Mesenteric fat pad (tissue), 1 donor: ENCODE data around the gene RFX3. TPM values are rescaled to one million over a fixed set of nuclear protein-coding genes. Genes with fewer than 3 reads are reported as not detected.

ENCODE experiments used
- DNase-seq: peaks from one replicate; pipeline ENCODE4 v3.0.0-alpha.2; 2020; ENCODE audit warnings: low spot score
- total RNA-seq: library from RNA; stranded (reverse); fragmentation: NEBNext Ultra II Directional; extraction: Animal tissue kit (Norgen Biotek cat#: 25700); gene quantifications from one replicate; pipeline ENCODE4 v1.2.1, GENCODE V29; 2021
- donor health status: DM: yes; HTN: yes; CAD: no.

RFX3 gene
- total RNA-seq, 1 donor from 2014 or later = 10.8 TPM

- DNase-seq = no peak
Observed at GRCh38 chr9:3514786-3515185, 11.0 kb downstream of the RFX3 start.

DNA sequence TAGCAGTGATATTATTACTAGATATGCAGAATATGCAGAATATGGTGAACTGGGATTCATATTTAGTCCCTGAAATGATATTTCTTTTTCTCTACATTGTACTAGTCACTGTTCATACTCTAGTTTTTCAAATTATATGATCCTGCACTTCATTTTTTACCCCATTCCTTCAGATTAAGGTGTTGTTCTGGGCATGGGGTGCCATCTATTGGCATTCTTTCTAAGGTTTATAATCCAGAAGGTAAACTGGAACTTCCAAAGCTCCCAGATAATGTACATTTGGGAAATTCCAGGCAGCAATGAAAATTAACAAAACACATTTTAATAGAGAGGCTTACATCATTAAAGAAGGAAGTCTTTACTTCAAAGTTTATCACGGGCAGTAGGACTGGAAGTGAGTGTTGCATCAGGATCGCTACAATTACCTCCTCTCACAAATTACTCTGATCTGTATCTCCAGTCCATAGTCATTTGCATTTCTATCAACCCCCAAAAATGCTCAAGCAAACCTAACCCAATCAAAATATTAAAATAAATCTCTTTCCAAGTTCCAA lies 12.5 kb downstream of the RFX3 start:
- DNase-seq = no peak

DNA sequence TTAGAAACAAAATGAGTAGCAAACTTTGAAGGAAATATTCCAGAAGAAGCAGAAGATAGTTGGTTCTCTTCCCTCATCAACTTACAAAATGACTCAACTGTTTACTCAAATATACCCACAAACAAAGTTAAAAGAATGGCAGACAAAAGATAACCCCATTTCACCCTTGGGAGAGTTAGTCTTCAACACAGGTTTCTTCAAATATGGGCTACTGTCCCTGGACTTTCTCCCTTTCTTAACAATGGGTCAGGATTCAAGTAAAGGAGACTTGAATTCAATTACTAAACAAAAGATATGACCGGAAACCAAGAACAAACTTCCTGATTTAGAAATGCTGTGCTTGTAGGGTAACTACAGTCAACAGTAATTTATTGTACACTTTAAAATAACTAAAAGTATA lies 14.2 kb downstream of the RFX3 start:
- no peak for DNase-seq

DNA sequence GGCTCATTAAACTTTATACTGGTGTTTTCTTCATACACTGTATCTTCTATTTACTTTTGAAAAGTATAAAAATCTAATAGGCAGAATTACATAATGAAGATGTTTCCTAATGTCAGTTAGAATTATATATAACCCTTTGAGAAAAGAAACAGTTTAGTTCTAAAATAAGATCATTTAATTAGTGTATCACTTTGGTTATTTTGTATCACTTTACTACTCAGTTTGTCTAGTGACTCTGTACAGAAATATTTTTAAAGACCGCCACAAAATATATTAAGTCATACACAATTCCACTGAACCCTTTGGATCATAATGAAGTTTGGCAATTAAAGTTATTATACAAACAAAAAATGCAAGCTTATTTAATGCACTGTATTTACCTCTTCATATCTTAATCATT lies 15.0 kb downstream of the RFX3 start:
- DNase-seq = no peak

DNA sequence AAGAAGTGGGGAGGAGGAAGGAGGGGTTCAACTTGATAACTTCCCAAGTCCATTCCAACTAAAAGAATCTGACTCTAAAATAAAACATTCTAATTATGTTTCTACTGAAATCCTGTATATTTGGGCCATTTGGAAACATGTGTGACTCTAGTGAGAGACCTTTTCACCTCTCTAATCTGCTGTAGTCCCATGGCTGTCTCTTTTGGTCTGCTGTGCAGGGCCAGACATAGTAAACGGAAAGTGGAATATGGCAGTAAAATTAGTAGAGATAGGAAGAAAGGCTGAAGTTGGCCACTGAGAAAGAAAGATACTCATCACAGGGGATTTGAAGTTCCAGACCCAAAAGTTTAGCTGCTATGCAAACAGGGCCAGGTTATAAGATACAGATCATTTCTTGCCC lies 15.9 kb downstream of the RFX3 start:
- no peak for DNase-seq

DNA sequence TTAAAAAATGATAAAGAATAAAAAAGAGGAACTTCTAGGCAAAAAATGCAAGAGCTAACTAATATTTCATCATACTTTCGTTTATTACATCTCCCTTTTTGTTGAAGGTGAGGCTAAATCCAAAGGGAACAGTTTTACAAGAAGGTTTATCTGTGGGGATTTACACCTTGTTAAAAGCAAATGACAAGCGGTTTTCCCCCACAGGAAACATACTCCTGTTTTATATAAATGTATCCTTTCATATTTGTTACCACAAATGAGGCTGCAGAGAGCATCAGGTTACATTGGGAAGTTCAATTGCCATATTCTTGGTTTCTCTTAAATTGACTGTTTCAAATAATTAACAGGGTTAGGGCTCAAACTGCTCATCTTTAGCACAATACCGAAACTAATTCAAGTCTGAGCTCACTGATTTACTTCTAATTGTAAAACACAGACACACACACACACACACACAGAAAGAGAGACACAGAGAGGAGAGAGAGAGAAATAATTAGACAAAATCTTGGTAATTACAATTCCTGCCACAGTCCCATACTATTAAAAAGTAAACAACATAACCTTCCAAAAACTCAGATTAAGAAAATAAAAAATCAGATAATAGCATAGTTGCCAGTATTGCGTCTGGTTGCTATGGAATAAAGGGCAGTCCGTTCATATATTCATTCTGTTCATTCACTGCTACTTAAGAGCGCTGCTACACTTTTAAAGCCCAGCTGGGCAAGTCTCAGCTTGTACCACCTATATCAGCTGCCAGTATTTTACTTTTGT lies 17.1 kb downstream of the RFX3 start:
- DNase-seq = no peak

DNA sequence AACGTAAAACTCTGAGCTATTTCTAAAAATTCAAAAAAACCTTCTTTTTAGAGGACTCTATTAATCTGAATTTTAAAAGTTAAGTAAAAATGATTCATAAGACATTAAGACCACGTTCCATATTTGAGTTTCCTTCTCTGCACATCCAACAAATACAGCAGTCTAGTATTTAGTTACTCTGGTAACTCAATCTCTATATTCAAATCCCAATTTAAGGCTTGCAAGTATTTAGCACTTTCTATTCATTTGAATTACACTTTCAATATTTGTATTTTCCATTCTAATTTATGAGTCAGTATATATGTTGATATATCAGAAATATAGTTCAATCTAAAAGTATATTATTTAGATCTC lies 17.7 kb downstream of the RFX3 start:
- no peak for DNase-seq

- no peak for DNase-seq
Observed at GRCh38 chr9:3507395-3508077, 18.3 kb downstream of the RFX3 start.

- DNase-seq = no peak
Observed at GRCh38 chr9:3506164-3506563, 19.6 kb downstream of the RFX3 start.

GRCh38 chr9:3502560-3503398 lies 23.0 kb downstream of the RFX3 start:
- no peak for DNase-seq

- no peak for DNase-seq
Observed at GRCh38 chr9:3500044-3500443, 25.8 kb downstream of the RFX3 start.

- no peak for DNase-seq
Observed at GRCh38 chr9:3498691-3499090, 27.1 kb downstream of the RFX3 start.

- DNase-seq = no peak
Observed at GRCh38 chr9:3497857-3498256, 27.9 kb downstream of the RFX3 start.

- no peak for DNase-seq
Observed at GRCh38 chr9:3497401-3497800, 28.4 kb downstream of the RFX3 start.

DNA sequence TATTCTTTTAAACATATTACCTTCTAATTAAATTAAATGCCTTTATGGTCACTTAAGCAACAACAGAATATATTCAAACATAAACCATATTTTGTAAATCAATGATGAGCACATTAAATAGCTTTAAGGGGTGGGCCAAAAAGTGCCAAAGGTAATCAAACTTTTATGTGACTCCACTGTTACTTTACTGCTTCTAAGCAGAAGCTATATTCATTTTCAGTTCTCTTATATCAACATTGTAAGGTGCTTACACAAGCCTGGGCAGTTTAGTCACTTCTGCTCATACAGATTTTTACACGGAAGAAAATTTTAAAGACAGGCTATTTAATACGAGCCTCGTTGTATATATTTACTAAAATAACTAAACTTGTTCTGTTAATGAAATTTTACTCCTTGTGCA lies 29.9 kb downstream of the RFX3 start:
- DNase-seq = no peak

GRCh38 chr9:3492214-3492613 lies 33.6 kb downstream of the RFX3 start:
- DNase-seq = no peak

DNA sequence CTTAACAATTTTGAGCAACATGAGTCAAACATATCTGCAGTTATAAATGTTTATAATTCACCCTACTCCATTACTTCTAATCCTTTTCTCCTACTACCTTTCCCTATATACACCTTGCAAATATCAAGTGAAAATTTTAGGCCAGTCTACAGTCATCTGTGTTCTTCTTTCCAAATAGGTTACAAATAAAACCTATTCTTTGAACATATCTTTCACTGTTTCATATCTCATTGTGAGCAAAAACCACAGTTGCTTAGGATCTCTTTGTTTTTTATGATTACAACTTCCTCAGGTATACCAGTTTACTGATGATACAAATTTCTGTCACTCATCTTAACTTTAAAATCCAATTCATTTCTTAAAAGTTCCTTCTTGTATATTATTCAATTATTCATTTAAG lies 34.4 kb downstream of the RFX3 start:
- DNase-seq = no peak

- DNase-seq = no peak
Observed at GRCh38 chr9:3490957-3491356, 34.8 kb downstream of the RFX3 start.

DNA sequence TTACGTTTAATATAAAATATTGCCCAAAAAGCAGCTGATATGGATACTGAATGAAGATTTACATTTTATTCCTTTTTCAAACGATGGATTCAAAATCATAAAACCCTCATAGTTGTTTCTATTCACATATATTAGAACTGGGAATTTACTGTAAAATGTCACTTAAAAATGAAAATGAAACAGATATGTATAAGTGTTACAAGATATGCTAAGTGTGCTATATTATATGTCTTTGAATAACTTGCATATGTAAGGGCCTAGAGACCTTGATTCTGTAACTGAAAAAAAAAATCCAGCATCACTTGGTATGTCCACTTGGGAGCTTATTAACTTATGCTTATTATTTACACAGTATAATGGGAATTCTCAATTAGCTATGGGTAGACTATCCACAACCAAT lies 43.2 kb downstream of the RFX3 start:
- DNase-seq = no peak

DNA sequence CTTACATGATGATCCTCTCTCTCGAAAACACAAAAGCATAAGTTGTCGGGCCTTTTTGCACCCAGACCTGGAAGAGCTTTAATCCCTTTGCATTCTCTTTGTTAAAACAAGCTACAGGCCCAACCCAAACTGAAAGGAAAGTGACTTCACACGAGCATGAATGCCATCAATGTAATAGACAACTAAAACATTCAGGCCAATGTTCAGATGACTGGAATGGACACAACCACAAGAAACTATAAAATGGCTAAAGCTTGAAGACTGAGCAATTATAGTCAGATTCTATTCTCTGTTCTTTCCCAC lies 45.5 kb downstream of the RFX3 start:
- DNase-seq = no peak

DNA sequence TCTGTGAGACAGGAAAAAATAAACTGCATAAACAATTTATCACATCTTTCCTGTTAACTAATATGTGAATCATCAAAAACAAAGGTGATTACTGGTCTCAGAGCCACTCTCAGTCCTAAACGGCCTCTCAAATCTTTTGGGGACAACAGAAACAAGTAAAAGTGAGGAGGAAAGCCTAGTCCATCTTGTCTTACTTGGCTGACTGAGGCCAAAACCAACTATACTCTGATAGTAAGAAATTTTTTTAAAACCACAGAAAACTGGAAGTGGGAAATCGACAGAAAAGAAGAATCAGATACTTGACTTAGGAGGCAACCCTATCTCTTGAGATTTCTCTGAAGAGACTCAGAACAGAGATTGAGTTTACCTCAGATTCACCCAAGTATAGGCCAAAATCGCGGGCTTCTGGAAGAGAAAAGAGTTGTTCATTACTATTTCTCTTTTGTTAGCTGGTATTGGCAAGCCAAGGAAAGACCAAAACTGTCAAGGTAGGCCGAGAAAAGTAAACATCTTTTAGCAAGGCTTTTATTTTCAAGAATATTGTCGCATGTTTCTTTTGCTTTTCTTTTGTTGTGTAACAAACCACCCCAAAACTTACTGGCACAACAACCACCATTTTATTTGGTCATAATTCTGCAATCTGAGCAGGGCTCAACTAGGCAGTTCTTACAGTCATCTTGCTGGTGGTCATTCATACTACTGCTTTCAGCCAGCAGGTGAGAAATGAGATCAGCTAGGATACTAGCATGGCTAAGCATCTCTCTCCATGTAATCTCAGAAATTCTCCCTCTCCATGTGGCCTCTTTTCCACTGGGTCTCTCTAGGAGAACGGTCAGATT lies 46.1 kb downstream of the RFX3 start:
- DNase-seq = no peak
